ENCODE measurements around the gene ITIH1.

ITIH1 gene

GRCh38 chr3:52813810-52814209 lies 36.4 kb downstream of the ITIH1 start:
- DNase-seq (ENCODE audit: low spot score): no peak

GRCh38 chr3:52816199-52816598 lies 38.8 kb downstream of the ITIH1 start:
- DNase-seq (ENCODE audit: low spot score): no peak

- no peak for DNase-seq (ENCODE audit: low spot score)
These were observed 39.3 kb downstream of the ITIH1 start for GRCh38 chr3:52816654-52817053.

GRCh38 chr3:52817221-52817620 lies 39.8 kb downstream of the ITIH1 start:
- DNase-seq (ENCODE audit: low spot score): no peak

- no peak for DNase-seq (ENCODE audit: low spot score)
These were observed 40.5 kb downstream of the ITIH1 start for GRCh38 chr3:52817860-52818259.

GRCh38 chr3:52819936-52820335 lies 42.5 kb downstream of the ITIH1 start:
- DNase-seq (ENCODE audit: low spot score): no peak

GRCh38 chr3:52820736-52821135 lies 43.3 kb downstream of the ITIH1 start:
- DNase-seq (ENCODE audit: low spot score): no peak

GRCh38 chr3:52822363-52822762 lies 45.0 kb downstream of the ITIH1 start:
- DNase-seq (ENCODE audit: low spot score): no peak

- DNase-seq (ENCODE audit: low spot score): no peak
These were observed 46.6 kb downstream of the ITIH1 start for GRCh38 chr3:52824037-52824436.

GRCh38 chr3:52827441-52827840 lies 50.0 kb downstream of the ITIH1 start:
- DNase-seq (ENCODE audit: low spot score): no peak

GRCh38 chr3:52827866-52828376 lies 50.5 kb downstream of the ITIH1 start:
- no peak for DNase-seq (ENCODE audit: low spot score)

GRCh38 chr3:52829482-52829881 lies 52.1 kb downstream of the ITIH1 start:
- no peak for DNase-seq (ENCODE audit: low spot score)

- no peak for DNase-seq (ENCODE audit: low spot score)
These were observed 52.6 kb downstream of the ITIH1 start for GRCh38 chr3:52829906-52830463.

GRCh38 chr3:52830535-52831258 lies 53.3 kb downstream of the ITIH1 start, which contains the start of gene ITIH4:
ITIH4 (minus strand) TSS chr3:52830672; CDS start chr3:52830642, 30 bp downstream.
- DNase-seq (ENCODE audit: low spot score): no peak

GRCh38 chr3:52831500-52832301 lies 54.3 kb downstream of the ITIH1 start:
- no peak for DNase-seq (ENCODE audit: low spot score)

- DNase-seq (ENCODE audit: low spot score): no peak
These were observed 55.8 kb downstream of the ITIH1 start for GRCh38 chr3:52833202-52833601.

- DNase-seq (ENCODE audit: low spot score): no peak
These were observed 57.6 kb downstream of the ITIH1 start, which contains the start of gene MUSTN1 for GRCh38 chr3:52834871-52835501. MUSTN1 (minus strand) TSS chr3:52835019; CDS start chr3:52834948, 71 bp downstream.

- DNase-seq (ENCODE audit: low spot score): no peak
These were observed 58.5 kb downstream of the ITIH1 start for GRCh38 chr3:52835766-52836470.

GRCh38 chr3:52836471-52836845 lies 59.1 kb downstream of the ITIH1 start:
- DNase-seq (ENCODE audit: low spot score): no peak

- DNase-seq (ENCODE audit: low spot score): no peak
These were observed 59.6 kb downstream of the ITIH1 start for GRCh38 chr3:52836986-52837385.

GRCh38 chr3:52838561-52839267 lies 61.3 kb downstream of the ITIH1 start:
- no peak for DNase-seq (ENCODE audit: low spot score)
